ENCODE results near the gene B4GALNT1.

The B4GALNT1 gene

GRCh38 chr12:57604454-57604991 lies 28.5 kb downstream of the B4GALNT1 start, which contains the start of gene DTX3:
TSS of gene DTX3 (plus strand) at chr12:57604824. CDS start at chr12:57606518, 1,694 bp downstream.
- no peak for TF ChIP-seq POLR2A (IDR thresholded peaks at IDR 0.05; ENCODE audit: extremely low read depth, insufficient read length)
- TF ChIP-seq CTCF (IDR thresholded peaks at IDR 0.05; ENCODE audit: low read depth, low read length): no peak
- TF ChIP-seq, protein P1, sequence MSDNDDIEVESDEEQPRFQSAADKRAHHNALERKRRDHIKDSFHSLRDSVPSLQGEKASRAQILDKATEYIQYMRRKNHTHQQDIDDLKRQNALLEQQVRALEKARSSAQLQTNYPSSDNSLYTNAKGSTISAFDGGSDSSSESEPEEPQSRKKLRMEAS (IDR thresholded peaks at IDR 0.05; ENCODE audit: low read depth, low read length): no peak
- no peak for TF ChIP-seq MYC (IDR thresholded peaks at IDR 0.05; ENCODE audit: low read depth, low read length)
- DNase-seq (ENCODE audit: low read depth): no peak
- no peak within 1 kb of the TSS for H3K4me3 ChIP-seq (ENCODE audit: low read depth, low read length)

DNA sequence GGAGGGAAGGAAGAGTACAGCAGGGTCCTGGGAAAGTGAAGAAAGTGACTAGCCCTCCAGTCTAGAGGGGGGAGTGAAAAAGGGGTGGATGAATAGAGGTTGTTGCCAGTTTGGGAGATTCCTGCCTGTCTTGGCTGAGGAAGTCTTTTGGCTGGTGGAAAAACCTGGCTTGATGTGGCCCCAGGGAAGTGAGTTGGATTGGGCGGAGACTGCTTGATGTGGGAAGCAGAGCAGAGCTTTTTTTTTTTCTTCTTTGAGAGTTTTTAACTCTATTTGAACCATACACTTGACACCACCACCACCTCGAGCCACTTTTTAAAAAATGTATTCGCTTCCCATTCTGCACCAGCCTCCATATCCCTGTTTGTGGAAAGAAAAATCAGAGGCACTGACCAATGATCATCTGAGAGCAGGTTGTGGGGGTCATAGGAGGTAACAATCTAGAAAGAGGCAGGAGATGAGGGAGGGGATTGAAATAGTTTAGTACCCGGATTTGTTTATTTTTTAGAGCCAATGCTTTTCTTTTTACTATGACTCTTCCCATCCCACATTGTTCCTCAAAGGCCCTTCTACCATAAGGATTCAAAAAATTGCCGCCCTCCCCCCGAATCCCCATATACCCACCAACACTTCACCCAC lies 29.1 kb downstream of the B4GALNT1 start:
- no peak overlapping the region for H3K4me3 ChIP-seq (ENCODE audit: low read depth, low read length)
- DNase-seq (ENCODE audit: low read depth): no peak
- TF ChIP-seq, protein P1 (IDR thresholded peaks at IDR 0.05; ENCODE audit: low read depth, low read length): no peak
- TF ChIP-seq POLR2A (IDR thresholded peaks at IDR 0.05; ENCODE audit: extremely low read depth, insufficient read length) (no peak), CTCF (IDR thresholded peaks at IDR 0.05; ENCODE audit: low read depth, low read length) (no peak), MYC (IDR thresholded peaks at IDR 0.05; ENCODE audit: low read depth, low read length) (no peak)

DNA sequence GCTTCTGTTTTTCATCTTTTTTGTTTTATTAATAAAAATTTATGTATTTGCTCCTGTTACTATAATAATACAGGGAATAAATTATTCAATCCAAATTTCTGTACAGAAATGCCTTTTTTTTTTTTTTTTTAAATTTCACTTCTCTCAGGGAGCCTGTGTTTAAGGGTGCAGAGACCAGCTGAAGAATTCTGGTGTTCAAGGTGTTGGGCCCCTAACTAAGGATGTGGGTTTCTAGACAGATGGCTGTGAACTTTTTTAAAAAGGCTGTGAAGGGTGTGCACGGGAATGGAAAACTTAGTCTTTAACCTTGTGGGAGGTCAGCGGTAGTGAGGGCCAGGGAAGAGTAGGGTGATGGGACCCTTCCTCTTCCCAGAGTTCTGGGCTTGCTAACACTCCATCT lies 29.7 kb downstream of the B4GALNT1 start:
- H3K4me3 ChIP-seq (ENCODE audit: low read depth, low read length): no peak overlapping the region
- TF ChIP-seq CTCF (IDR thresholded peaks at IDR 0.05; ENCODE audit: low read depth, low read length): no peak
- TF ChIP-seq, protein P1 (IDR thresholded peaks at IDR 0.05; ENCODE audit: low read depth, low read length): no peak
- no peak for TF ChIP-seq POLR2A (IDR thresholded peaks at IDR 0.05; ENCODE audit: extremely low read depth, insufficient read length)
- DNase-seq (ENCODE audit: low read depth): no peak

- no peak for TF ChIP-seq POLR2A (IDR thresholded peaks at IDR 0.05; ENCODE audit: extremely low read depth, insufficient read length)
- TF ChIP-seq, protein P1 (IDR thresholded peaks at IDR 0.05; ENCODE audit: low read depth, low read length): no peak
- TF ChIP-seq MYC (IDR thresholded peaks at IDR 0.05; ENCODE audit: low read depth, low read length): no peak
- no peak for TF ChIP-seq CTCF (IDR thresholded peaks at IDR 0.05; ENCODE audit: low read depth, low read length)
- DNase-seq (ENCODE audit: low read depth): no peak
- no peak overlapping the region for H3K4me3 ChIP-seq (ENCODE audit: low read depth, low read length)
These were observed 30.5 kb downstream of the B4GALNT1 start for GRCh38 chr12:57602544-57602943.

- no peak for DNase-seq (ENCODE audit: low read depth)
- H3K4me3 ChIP-seq (ENCODE audit: low read depth, low read length): no peak overlapping the region
- TF ChIP-seq MYC (IDR thresholded peaks at IDR 0.05; ENCODE audit: low read depth, low read length) (no peak), CTCF (IDR thresholded peaks at IDR 0.05; ENCODE audit: low read depth, low read length) (no peak), POLR2A (IDR thresholded peaks at IDR 0.05; ENCODE audit: extremely low read depth, insufficient read length) (no peak)
- TF ChIP-seq, protein P1 (IDR thresholded peaks at IDR 0.05; ENCODE audit: low read depth, low read length): no peak
These were observed 32.6 kb downstream of the B4GALNT1 start for GRCh38 chr12:57600395-57600794.

All from NB4 (cell line).